Fibroblast of the aortic adventitia (primary cell): ENCODE results near the gene DNASE1L3. TPM values are rescaled to one million over a fixed set of nuclear protein-coding genes. Genes with fewer than 3 reads are reported as not detected.

Experiments
- DNase-seq: peaks from one replicate; pipeline ENCODE4 v3.0.0-alpha.2; 2010; ENCODE audit warnings: low read depth
- H3K4me3 ChIP-seq: 2 replicates; pipeline ENCODE4 v1.5.1; 2011; ENCODE audit warnings: low read depth, mild to moderate bottlenecking, control low read depth, low read length, moderate library complexity
- CTCF ChIP-seq: IDR thresholded peaks from 2 replicates; pipeline ENCODE4 v1.5.1; 2011; ENCODE audit warnings: mild to moderate bottlenecking, low read length, control low read depth, inconsistent platforms; ENCODE audit not compliant: insufficient read depth
- total RNA-seq: library from RNA; depleted of rRNA; stranded (reverse); fragments of >200 nt; gene quantifications from 2 replicates; pipeline ENCODE4 v1.2.3, GENCODE V29; 2012; ENCODE audit warnings: low replicate concordance

The DNASE1L3 gene
- total RNA-seq, 1 donor, result not detected

GRCh38 chr3:58179235-58180098, 31.3 kb downstream of the DNASE1L3 start:
- H3K4me3 ChIP-seq, result no peak overlapping the region
- DNase-seq, result no peak
- no peak for TF ChIP-seq CTCF

GRCh38 chr3:58178528-58179234, 32.1 kb downstream of the DNASE1L3 start:
- no peak for TF ChIP-seq CTCF
- DNase-seq, result no peak
- no peak overlapping the region for H3K4me3 ChIP-seq

DNA sequence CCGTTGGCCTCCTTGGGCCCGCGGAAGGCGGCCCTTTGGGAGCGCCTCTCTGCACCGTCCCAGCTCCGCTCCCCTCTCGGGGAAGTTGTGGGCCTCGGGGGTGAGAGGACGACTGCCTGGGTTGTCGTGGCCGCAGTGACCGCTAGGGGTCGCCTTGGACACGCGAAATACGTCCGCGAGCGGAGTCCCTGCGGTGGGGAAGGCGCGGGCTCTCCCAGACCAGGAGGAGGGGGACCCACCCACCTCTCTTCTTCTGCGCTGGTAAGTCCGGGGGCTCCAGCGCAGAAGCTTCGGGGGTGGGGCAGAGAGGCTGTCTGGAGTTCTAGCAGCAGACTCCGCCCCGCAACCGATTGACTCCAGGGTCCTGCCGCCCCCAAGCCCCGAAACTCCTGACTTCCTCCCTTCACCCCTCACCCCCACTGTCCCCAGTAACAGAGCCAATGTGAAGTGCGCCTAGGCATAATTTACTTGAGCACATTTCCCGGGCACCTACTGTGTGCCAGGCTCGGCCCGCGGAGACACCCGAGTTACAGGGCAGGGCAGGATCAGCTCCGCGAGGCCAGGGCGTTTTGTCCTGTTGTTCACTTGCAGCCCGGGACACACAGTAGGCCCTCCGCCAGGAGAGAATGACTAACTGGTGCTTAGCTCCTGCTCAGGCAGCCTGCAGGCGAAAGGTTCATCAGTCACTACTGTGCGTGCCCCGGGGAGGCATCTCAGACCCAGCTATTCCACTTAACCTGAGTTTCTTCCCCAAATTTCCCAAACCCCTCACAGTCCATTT, 32.8 kb downstream of the DNASE1L3 start:
- DNase-seq, result peak; percentile 80
- TF ChIP-seq CTCF, result peak; percentile 90
- peak overlapping the region; percentile 56 for H3K4me3 ChIP-seq

DNA sequence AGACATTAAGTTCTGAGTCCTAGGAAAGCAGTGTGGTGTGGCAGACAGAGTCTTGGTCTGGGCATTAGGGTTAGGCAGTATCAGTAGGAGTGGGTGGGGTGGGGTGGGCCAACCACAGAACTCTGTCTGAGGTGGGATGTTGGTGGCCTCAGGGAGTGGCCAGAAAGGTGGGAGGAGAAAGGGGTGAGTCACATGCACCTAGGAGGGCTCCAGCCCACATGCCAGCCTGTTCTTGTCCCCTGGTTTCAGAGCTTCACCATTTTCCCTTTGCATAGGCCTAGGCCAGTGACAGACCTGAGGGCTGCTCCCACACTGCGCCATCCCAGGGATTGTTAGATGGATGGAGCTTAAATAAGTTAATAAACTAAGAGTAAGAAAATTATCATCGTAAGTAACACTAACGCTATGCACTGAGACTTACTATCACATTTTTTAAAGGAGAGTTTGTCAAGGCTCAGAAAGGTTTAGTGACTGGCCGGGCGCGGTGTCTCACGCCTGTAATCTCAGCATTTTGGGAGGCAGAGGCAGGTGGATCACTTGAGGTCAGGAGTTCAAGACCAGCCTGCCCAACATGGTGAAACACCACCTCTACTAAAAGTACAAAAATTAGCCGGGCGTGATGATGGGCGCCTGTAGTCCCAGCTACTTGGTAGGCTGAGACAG, 33.8 kb downstream of the DNASE1L3 start:
- no peak overlapping the region for H3K4me3 ChIP-seq
- no peak for DNase-seq
- TF ChIP-seq CTCF, result no peak

GRCh38 chr3:58176185-58176530, 34.6 kb downstream of the DNASE1L3 start:
- DNase-seq, result no peak
- no peak overlapping the region for H3K4me3 ChIP-seq
- TF ChIP-seq CTCF, result no peak

GRCh38 chr3:58175437-58176184, 35.2 kb downstream of the DNASE1L3 start:
- no peak for TF ChIP-seq CTCF
- peak; percentile 72 for DNase-seq
- no peak overlapping the region for H3K4me3 ChIP-seq
